Measurements from ENCODE around the gene SBF2. TPM values are rescaled to one million over a fixed set of nuclear protein-coding genes. Genes with fewer than 3 reads are reported as not detected.

Gene SBF2
- polyA plus RNA-seq, 1 donor (not counting 4 experiments of a cell fraction or from before 2014, with no cell fraction given), result 24.5 TPM

DNA sequence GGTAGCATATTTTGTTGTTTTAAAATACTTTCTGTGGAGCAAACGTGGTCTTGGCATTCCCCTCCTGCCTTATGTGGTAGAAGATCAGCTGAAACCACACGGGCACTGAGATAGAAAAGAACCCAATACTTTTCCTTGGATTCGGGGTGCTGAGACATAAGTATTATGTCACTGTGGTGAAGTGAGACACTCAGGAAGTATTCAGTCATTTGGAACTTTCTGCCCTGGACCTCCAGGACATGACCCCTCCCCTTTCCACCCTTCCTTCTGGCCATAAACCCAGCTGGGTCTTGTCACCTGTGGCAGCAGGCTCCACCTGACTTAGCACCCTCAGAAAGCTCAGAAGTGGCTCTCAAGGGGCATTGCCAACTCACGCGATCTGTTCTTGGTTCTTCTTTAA, 506.8 kb downstream of the SBF2 start:
- no peak overlapping the region for H3K27ac ChIP-seq (ENCODE audit: control insufficient read depth, insufficient read depth, low read length)

DNA sequence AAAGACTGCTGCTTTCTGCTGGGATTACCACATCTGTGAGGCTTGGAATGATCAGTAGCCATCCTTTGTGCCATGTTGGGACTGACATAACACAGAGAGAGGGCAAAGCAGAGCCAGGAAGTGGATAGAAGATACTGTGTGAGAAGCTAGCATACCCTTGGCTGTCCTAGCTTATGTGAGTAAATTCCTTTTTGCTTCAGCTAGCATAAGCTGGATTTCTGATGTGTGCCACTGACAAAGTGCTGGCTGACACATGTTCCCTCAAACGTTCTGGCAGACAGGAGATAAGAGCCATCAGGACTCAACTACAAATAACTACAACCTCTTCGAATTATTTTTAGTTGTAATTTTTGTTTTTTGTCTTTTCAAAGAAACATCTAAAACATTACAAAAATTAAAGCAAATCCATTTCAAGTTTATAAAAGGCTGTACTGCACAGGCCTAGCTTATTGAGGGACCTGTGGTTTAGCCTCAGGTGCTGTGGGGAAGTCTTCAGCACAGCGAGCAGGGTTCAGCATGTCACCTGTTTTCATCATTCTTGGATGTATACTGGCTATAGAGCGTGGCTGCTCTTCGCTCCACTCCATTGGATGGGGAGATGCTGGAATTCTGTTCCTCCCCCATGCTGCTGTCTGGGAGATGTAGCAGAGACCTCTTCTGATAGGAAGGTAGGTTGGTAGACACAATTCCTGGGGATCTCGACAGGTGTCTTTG, 509.3 kb downstream of the SBF2 start:
- Histone ChIP-seq H3K36me3 (ENCODE audit: control insufficient read depth in 2 of 2, extremely low read depth in 1 of 2, insufficient read depth in 2 of 2, low read length in 2 of 2) (peaks cover 18 to 22% of the 10 kb centered on the region in 2 experiments), H3K79me2 (ENCODE audit: control insufficient read depth, insufficient read depth, low read length) (no peaks in the 10 kb centered on the region), H3K4me1 (ENCODE audit: control insufficient read depth, extremely low read depth, insufficient read depth, low read length) (no peaks in the 10 kb centered on the region), H2AFZ (ENCODE audit: control insufficient read depth, low read length) (no peak overlapping the region), H3K27me3 (ENCODE audit: control insufficient read depth, extremely low read depth, insufficient read depth, low read length) (no peaks in the 10 kb centered on the region), H4K20me1 (ENCODE audit: control insufficient read depth, extremely low read depth, insufficient read depth, low read length) (no peaks in the 10 kb centered on the region), H3K9me1 (ENCODE audit: control insufficient read depth, extremely low read depth, insufficient read depth, low read length) (no peaks in the 10 kb centered on the region), H3K27ac (ENCODE audit: control insufficient read depth, insufficient read depth, low read length) (no peak overlapping the region), H3K4me2 (ENCODE audit: control insufficient read depth, extremely low read depth, insufficient read depth, low read depth, low read length) (no peak overlapping the region), H3K9me3 (ENCODE audit: control insufficient read depth, low read depth, low read length) (no peaks in the 10 kb centered on the region), H3K9ac (ENCODE audit: control insufficient read depth, extremely low read depth, insufficient read depth, low read length) (no peak overlapping the region), H3K4me3 (ENCODE audit: control insufficient read depth in 2 of 3, extremely low read depth in 1 of 3, insufficient read depth in 2 of 3, low read depth in 1 of 3, low read length in 3 of 3) (no peak overlapping the region)
- dilution Hi-C loops (cut with MboI; ENCODE audit: extremely low pct_ligation_motif_present, low sequenced_read_pairs), result no loop called here
- no peak for DNase-seq (ENCODE audit: low read depth, low spot score)
- no peak for FAIRE-seq
- TF ChIP-seq EZH2 (IDR thresholded peaks at IDR 0.05; ENCODE audit: low read length), result no peak
- TF ChIP-seq, protein P1, sequence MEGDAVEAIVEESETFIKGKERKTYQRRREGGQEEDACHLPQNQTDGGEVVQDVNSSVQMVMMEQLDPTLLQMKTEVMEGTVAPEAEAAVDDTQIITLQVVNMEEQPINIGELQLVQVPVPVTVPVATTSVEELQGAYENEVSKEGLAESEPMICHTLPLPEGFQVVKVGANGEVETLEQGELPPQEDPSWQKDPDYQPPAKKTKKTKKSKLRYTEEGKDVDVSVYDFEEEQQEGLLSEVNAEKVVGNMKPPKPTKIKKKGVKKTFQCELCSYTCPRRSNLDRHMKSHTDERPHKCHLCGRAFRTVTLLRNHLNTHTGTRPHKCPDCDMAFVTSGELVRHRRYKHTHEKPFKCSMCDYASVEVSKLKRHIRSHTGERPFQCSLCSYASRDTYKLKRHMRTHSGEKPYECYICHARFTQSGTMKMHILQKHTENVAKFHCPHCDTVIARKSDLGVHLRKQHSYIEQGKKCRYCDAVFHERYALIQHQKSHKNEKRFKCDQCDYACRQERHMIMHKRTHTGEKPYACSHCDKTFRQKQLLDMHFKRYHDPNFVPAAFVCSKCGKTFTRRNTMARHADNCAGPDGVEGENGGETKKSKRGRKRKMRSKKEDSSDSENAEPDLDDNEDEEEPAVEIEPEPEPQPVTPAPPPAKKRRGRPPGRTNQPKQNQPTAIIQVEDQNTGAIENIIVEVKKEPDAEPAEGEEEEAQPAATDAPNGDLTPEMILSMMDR (optimal IDR thresholded peaks at IDR 0.05 in 1 of 3, IDR thresholded peaks at IDR 0.05 in 1 of 3, conservative IDR thresholded peaks at IDR 0.05 in 1 of 3; ENCODE audit: extremely low read depth in 1 of 3, insufficient read depth in 2 of 3, low read length in 3 of 3), result no peak

More for the DNA sequence above, 506.8 kb downstream of the SBF2 start:
- Histone ChIP-seq H3K4me2 (ENCODE audit: control insufficient read depth, extremely low read depth, insufficient read depth, low read depth, low read length) (no peak overlapping the region), H3K9ac (ENCODE audit: control insufficient read depth, extremely low read depth, insufficient read depth, low read length) (no peak overlapping the region), H3K4me3 (ENCODE audit: control insufficient read depth in 2 of 3, extremely low read depth in 1 of 3, insufficient read depth in 2 of 3, low read depth in 1 of 3, low read length in 3 of 3) (no peak overlapping the region), H4K20me1 (ENCODE audit: control insufficient read depth, extremely low read depth, insufficient read depth, low read length) (no peaks in the 10 kb centered on the region), H3K27me3 (ENCODE audit: control insufficient read depth, extremely low read depth, insufficient read depth, low read length) (no peaks in the 10 kb centered on the region), H3K9me3 (ENCODE audit: control insufficient read depth, low read depth, low read length) (no peaks in the 10 kb centered on the region), H3K36me3 (ENCODE audit: control insufficient read depth in 2 of 2, extremely low read depth in 1 of 2, insufficient read depth in 2 of 2, low read length in 2 of 2) (peaks cover 6 to 8% of the 10 kb centered on the region in 2 experiments), H3K9me1 (ENCODE audit: control insufficient read depth, extremely low read depth, insufficient read depth, low read length) (no peaks in the 10 kb centered on the region), H3K4me1 (ENCODE audit: control insufficient read depth, extremely low read depth, insufficient read depth, low read length) (no peaks in the 10 kb centered on the region), H2AFZ (ENCODE audit: control insufficient read depth, low read length) (no peak overlapping the region), H3K79me2 (ENCODE audit: control insufficient read depth, insufficient read depth, low read length) (no peaks in the 10 kb centered on the region)
- DNase-seq (ENCODE audit: low read depth, low spot score), result no peak
- dilution Hi-C loops (cut with MboI; ENCODE audit: extremely low pct_ligation_motif_present, low sequenced_read_pairs), result no loop called here
- FAIRE-seq, result no peak
- TF ChIP-seq, protein P1 (optimal IDR thresholded peaks at IDR 0.05 in 1 of 3, IDR thresholded peaks at IDR 0.05 in 1 of 3, conservative IDR thresholded peaks at IDR 0.05 in 1 of 3; ENCODE audit: extremely low read depth in 1 of 3, insufficient read depth in 2 of 3, low read length in 3 of 3), result no peak
- TF ChIP-seq EZH2 (IDR thresholded peaks at IDR 0.05; ENCODE audit: low read length), result no peak

All from keratinocyte (primary cell).